ENCODE results near the gene CEND1.

DNA sequence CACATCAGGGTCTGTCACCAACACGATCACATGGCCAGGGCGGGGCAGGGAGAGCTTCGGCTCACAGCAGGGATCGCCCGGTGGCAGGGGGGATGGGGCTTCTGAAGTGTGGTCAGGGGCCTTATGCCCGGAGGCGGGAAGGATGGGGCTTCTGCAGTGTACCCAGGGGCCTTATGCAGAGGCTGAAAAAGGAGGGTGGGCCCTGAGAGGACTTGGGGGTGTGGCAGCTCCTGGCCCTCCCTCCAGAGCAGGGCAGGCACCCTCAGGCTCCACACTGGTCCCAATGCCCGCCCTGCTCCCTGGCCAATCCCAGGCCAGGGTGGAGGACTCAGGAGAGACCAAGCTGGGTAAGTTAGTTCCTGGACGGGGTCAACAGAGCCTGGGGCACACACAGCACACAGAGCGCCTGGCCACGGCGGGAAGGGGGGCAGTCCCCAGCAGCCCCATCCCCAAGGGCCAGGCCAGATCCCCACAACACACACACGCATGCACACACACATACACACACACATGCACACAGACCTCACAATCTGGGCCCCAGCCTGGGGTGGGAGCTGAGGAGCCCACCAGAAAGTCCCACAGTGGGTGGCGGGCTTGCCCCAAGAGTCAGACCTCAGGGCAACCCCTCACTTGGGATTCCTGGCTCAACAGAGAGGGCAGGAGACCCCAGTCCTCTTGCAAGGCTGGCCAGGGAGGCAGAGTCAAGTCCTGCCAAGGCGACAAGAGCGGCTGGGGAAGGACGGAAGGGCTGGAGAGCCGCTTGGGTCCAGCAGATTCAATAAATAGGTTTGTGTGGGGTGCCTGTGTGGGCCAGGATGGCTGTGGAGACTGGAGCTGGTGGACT, 1.1 kb upstream of the CEND1 start:
- TF ChIP-seq, protein P1, sequence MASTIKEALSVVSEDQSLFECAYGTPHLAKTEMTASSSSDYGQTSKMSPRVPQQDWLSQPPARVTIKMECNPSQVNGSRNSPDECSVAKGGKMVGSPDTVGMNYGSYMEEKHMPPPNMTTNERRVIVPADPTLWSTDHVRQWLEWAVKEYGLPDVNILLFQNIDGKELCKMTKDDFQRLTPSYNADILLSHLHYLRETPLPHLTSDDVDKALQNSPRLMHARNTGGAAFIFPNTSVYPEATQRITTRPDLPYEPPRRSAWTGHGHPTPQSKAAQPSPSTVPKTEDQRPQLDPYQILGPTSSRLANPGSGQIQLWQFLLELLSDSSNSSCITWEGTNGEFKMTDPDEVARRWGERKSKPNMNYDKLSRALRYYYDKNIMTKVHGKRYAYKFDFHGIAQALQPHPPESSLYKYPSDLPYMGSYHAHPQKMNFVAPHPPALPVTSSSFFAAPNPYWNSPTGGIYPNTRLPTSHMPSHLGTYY (CRISPR knock-in tag; IDR thresholded peaks at IDR 0.05) = no peak
- TF ChIP-seq FOXJ3 (CRISPR knock-in tag; IDR thresholded peaks at IDR 0.05; ENCODE audit: borderline replicate concordance) = no peak
- TF ChIP-seq, protein P2, sequence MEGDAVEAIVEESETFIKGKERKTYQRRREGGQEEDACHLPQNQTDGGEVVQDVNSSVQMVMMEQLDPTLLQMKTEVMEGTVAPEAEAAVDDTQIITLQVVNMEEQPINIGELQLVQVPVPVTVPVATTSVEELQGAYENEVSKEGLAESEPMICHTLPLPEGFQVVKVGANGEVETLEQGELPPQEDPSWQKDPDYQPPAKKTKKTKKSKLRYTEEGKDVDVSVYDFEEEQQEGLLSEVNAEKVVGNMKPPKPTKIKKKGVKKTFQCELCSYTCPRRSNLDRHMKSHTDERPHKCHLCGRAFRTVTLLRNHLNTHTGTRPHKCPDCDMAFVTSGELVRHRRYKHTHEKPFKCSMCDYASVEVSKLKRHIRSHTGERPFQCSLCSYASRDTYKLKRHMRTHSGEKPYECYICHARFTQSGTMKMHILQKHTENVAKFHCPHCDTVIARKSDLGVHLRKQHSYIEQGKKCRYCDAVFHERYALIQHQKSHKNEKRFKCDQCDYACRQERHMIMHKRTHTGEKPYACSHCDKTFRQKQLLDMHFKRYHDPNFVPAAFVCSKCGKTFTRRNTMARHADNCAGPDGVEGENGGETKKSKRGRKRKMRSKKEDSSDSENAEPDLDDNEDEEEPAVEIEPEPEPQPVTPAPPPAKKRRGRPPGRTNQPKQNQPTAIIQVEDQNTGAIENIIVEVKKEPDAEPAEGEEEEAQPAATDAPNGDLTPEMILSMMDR (IDR thresholded peaks at IDR 0.05) = no peak
- no peak for TF ChIP-seq ZNF121 (CRISPR knock-in tag; IDR thresholded peaks at IDR 0.05)
- no peak for TF ChIP-seq TP53 (CRISPR knock-in tag; IDR thresholded peaks at IDR 0.05)
- no peak for TF ChIP-seq ESRRA (CRISPR knock-in tag; IDR thresholded peaks at IDR 0.05; ENCODE audit: borderline replicate concordance)
- TF ChIP-seq OVOL2 (CRISPR knock-in tag; IDR thresholded peaks at IDR 0.05; ENCODE audit: borderline replicate concordance) = no peak
- TF ChIP-seq ZNF281 (CRISPR knock-in tag; IDR thresholded peaks at IDR 0.05) = no peak
- TF ChIP-seq JUN (CRISPR knock-in tag; IDR thresholded peaks at IDR 0.05) = no peak

All from WTC11 (cell line).